Smooth muscle cell (in vitro differentiated cells): ENCODE data around the gene SLC2A9. TPM values are rescaled to one million over a fixed set of nuclear protein-coding genes. Genes with fewer than 3 reads are reported as not detected.

Source experiments
- DNase-seq: peaks from one replicate; lab custom pipeline; 2025; ENCODE audit not compliant: unreplicated experiment; lab: John Stamatoyannopoulos, UW
- H2AFZ ChIP-seq: fragments of 200-600 bp; sonication (generic); 2 replicates; pipeline ENCODE4 v1.6.0; 2016; ENCODE audit warnings: antibody characterized with exemption, low read depth, mild to moderate bottlenecking
- H3F3A ChIP-seq: fragments of 200-600 bp; sonication (generic); 2 replicates; pipeline ENCODE4 v1.6.0; 2017; ENCODE audit warnings: antibody characterized with exemption, low read depth
- H3K27ac ChIP-seq: fragments of 200-600 bp; sonication (generic); 2 replicates; pipeline ENCODE4 v1.5.1; 2016; ENCODE audit warnings: low read depth, mild to moderate bottlenecking
- H3K27me3 ChIP-seq: fragments of 200-600 bp; sonication (generic); 2 replicates; pipeline ENCODE4 v1.6.1; 2016; ENCODE audit warnings: low read depth, mild to moderate bottlenecking
- H3K36me3 ChIP-seq: fragments of 200-600 bp; sonication (generic); 2 replicates; pipeline ENCODE4 v1.5.1; 2016; ENCODE audit warnings: low read depth
- H3K4me1 ChIP-seq: fragments of 200-600 bp; sonication (generic); 2 replicates; pipeline ENCODE4 v1.5.1; 2016; ENCODE audit warnings: low read depth
- H3K4me2 ChIP-seq: fragments of 200-600 bp; sonication (generic); 2 replicates; pipeline ENCODE4 v1.6.0; 2016; ENCODE audit warnings: mild to moderate bottlenecking
- H3K4me3 ChIP-seq: fragments of 200-600 bp; sonication (generic); 2 replicates; pipeline ENCODE4 v1.5.1; 2016; ENCODE audit warnings: mild to moderate bottlenecking
- H3K79me2 ChIP-seq: fragments of 200-600 bp; sonication (generic); 2 replicates; pipeline ENCODE4 v1.6.0; 2016; ENCODE audit warnings: low read depth, mild to moderate bottlenecking
- H3K9ac ChIP-seq: fragments of 200-600 bp; sonication (generic); 2 replicates; pipeline ENCODE4 v1.6.0; 2016; ENCODE audit warnings: low read depth
- H3K9me3 ChIP-seq: fragments of 200-600 bp; sonication (generic); replicated peaks from 2 replicates; pipeline ENCODE4 v1.5.1; 2016; ENCODE audit warnings: low read depth
- H4K20me1 ChIP-seq: fragments of 200-600 bp; sonication (generic); 2 replicates; pipeline ENCODE4 v1.6.0; 2016; ENCODE audit warnings: low read depth
- CTCF ChIP-seq: fragments of 200-600 bp; sonication (generic); IDR thresholded peaks from 2 replicates; pipeline ENCODE4 v1.5.1; 2017; ENCODE audit warnings: borderline replicate concordance, mild to moderate bottlenecking, antibody characterized with exemption; ENCODE audit not compliant: insufficient read depth, poor library complexity, severe bottlenecking
- WGBS: methylation state at CpG from one replicate; pipeline ENCODE4 v1.1.7; 2016; ENCODE audit warnings: low lambda C conversion rate; 5-methylcytosine and 5-hydroxymethylcytosine counted together
- polyA plus RNA-seq: library from polyadenylated mRNA; unstranded; fragments of >200 nt; fragmentation: Nextera tagmentation; extraction: Ambion mirVana; gene quantifications from 2 replicates; pipeline ENCODE4 v1.2.1, GENCODE V29; 2016
- total RNA-seq: library from RNA; depleted of rRNA; stranded (reverse); fragments of >200 nt; gene quantifications from 2 replicates; pipeline ENCODE4 v1.2.3, GENCODE V29; 2014

SLC2A9 gene
- total and polyA plus RNA-seq, 2 experiments from 2014 or later, result 1.3 to 2.2 TPM

GRCh38 chr4:9938933-9939332 is 82.4 kb downstream of the SLC2A9 start:
- DNase-seq, result no peak
- Histone ChIP-seq H3K36me3 (no peaks in the 10 kb centered on the region), H3K4me1 (no peaks in the 10 kb centered on the region), H4K20me1 (no peaks in the 10 kb centered on the region), H3K4me3 (no peak overlapping the region), H3K9me3 (no peaks in the 10 kb centered on the region), H3K79me2 (no peaks in the 10 kb centered on the region), H3K27ac (no peak overlapping the region), H3K4me2 (no peak overlapping the region), H3F3A (no peaks in the 10 kb centered on the region), H2AFZ (no peak overlapping the region), H3K27me3 (no peaks in the 10 kb centered on the region), H3K9ac (no peak overlapping the region)
- TF ChIP-seq CTCF, result no peak
- 57% methylated on average over 5 of the region's 5 CpGs for WGBS

- Histone ChIP-seq H3K36me3 (no peaks in the 10 kb centered on the region), H3K9ac (no peak overlapping the region), H2AFZ (no peak overlapping the region), H3F3A (no peaks in the 10 kb centered on the region), H3K4me3 (no peak overlapping the region), H3K27me3 (peaks cover 16% of the 10 kb centered on the region), H3K9me3 (no peaks in the 10 kb centered on the region), H3K79me2 (no peaks in the 10 kb centered on the region), H3K4me2 (no peak overlapping the region), H4K20me1 (no peaks in the 10 kb centered on the region), H3K27ac (no peak overlapping the region), H3K4me1 (no peaks in the 10 kb centered on the region)
- 84% methylated on average over 6 of the region's 6 CpGs for WGBS
- no peak for DNase-seq
- no peak for TF ChIP-seq CTCF
Measured at GRCh38 chr4:9937078-9937477, 84.2 kb downstream of the SLC2A9 start.

- H3K4me3 ChIP-seq, result no peak overlapping the region
- H3K9me3 ChIP-seq, result no peaks in the 10 kb centered on the region
- no peak for DNase-seq
- no peaks in the 10 kb centered on the region for H3K79me2 ChIP-seq
- H4K20me1 ChIP-seq, result no peaks in the 10 kb centered on the region
- 73% methylated on average over 5 of the region's 5 CpGs for WGBS
- H3K4me1 ChIP-seq, result no peaks in the 10 kb centered on the region
- no peaks in the 10 kb centered on the region for H3K36me3 ChIP-seq
- H3K9ac ChIP-seq, result no peak overlapping the region
- no peak overlapping the region for H3K27ac ChIP-seq
- no peak for TF ChIP-seq CTCF
- no peaks in the 10 kb centered on the region for H3F3A ChIP-seq
- no peak overlapping the region for H3K4me2 ChIP-seq
- H2AFZ ChIP-seq, result no peak overlapping the region
- peaks cover 22% of the 10 kb centered on the region for H3K27me3 ChIP-seq
Measured at GRCh38 chr4:9936129-9936644, 85.1 kb downstream of the SLC2A9 start.

GRCh38 chr4:9933956-9934355 is 87.3 kb downstream of the SLC2A9 start:
- H2AFZ ChIP-seq, result no peak overlapping the region

More at GRCh38 chr4:9933956-9934355, 87.3 kb downstream of the SLC2A9 start:
- H3K4me2 ChIP-seq, result no peak overlapping the region
- no peaks in the 10 kb centered on the region for H4K20me1 ChIP-seq
- H3K27ac ChIP-seq, result no peak overlapping the region
- H3K27me3 ChIP-seq, result peaks cover 23% of the 10 kb centered on the region
- no peaks in the 10 kb centered on the region for H3K36me3 ChIP-seq
- H3K4me3 ChIP-seq, result no peak overlapping the region
- H3K79me2 ChIP-seq, result no peaks in the 10 kb centered on the region
- no peak for DNase-seq
- H3K9ac ChIP-seq, result no peak overlapping the region
- no peaks in the 10 kb centered on the region for H3F3A ChIP-seq
- no peaks in the 10 kb centered on the region for H3K4me1 ChIP-seq
- no peaks in the 10 kb centered on the region for H3K9me3 ChIP-seq
- TF ChIP-seq CTCF, result no peak
- WGBS, result 100% methylated on average over 1 of the region's 1 CpG
